ENCODE data around the gene DSG2.
"Not testable (repeated sequence)": the region's sequence is repeated elsewhere in the genome, so short reads cannot be mapped to it uniquely, and the experiment has no call there.

Gene DSG2

GRCh38 chr18:31497836-31498573 lies at the start of gene DSG2:
Gene DSG2, plus strand, starts transcription at chr18:31498177. Its CDS starts 75 bp downstream, at chr18:31498252.
- DNase-seq = no peak

DNA sequence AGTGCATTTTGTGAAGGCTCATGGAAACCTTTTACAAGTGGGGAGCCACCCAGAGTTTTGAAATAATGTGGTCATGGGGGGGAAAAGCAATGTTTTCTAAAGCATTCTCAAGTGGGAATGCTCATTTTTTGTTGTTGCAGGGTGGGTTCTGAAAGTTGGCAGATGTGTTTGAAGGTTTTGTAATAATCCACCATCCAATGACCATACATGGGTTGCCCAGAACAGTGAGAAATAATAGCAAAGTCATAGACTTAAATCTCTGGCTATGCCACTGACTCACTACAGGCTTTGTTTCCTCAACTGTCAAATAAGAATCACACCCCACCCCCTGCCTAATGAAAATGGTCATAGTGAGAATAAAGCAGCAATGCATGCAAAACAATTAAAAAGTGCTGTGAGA lies 47.6 kb upstream of the DSG2 start:
- no peak for DNase-seq

- DNase-seq = no peak
Measured at GRCh38 chr18:31451625-31452024, 46.4 kb upstream of the DSG2 start.

- no peak for DNase-seq
Measured at GRCh38 chr18:31454066-31454708, 43.8 kb upstream of the DSG2 start.

- DNase-seq = no peak
Measured at GRCh38 chr18:31469629-31470028, 28.3 kb upstream of the DSG2 start.

- no peak for DNase-seq
Measured at GRCh38 chr18:31478688-31479087, 19.3 kb upstream of the DSG2 start.

DNA sequence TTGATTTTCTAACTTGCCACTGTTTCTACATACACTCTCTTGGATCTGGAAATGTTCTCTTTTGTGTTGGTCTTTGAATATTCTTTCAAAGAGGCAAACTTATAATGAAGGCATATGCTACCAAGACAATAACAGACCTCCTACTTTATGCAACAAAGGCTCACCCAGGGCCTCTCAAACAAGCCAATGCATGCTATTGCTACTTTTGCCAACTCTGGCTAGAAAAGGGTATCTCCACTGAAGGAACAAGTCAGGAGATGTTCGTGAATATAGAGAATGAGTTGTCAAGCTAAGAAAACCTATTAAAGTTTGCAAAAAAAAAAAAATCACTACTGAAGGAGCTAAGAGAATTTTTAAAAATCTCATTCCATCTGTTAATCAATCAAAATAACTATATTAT lies 15.9 kb upstream of the DSG2 start:
- no peak for DNase-seq

- no peak for DNase-seq
Measured at GRCh38 chr18:31483396-31483795, 14.6 kb upstream of the DSG2 start.

GRCh38 chr18:31484461-31484860 lies 13.5 kb upstream of the DSG2 start:
- DNase-seq = no peak

DNA sequence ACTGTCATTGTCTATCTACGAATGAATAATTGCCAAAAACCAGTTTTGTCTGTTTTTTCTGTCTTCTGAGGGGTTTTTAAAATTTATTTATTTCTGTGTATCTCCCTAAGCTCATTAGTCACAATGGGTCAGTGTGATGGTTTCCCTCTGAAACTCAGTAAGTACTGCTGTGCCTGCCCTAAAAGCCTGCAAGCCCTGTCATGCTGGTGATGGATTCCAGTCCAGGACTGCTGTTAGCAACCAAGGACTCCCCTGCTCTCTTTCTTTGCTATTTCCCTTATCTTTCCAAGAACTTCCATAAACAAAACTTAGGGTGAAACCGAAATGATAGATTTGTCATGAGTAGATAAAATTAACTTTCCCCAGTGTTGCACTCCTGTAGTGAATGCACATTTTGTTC lies 11.8 kb upstream of the DSG2 start:
- DNase-seq = no peak

- no peak for DNase-seq
Measured at GRCh38 chr18:31487246-31488015, 10.5 kb upstream of the DSG2 start.

GRCh38 chr18:31489311-31489710 lies 8.7 kb upstream of the DSG2 start:
- no peak for DNase-seq

- DNase-seq = no peak
Measured at GRCh38 chr18:31490387-31490786, 7.6 kb upstream of the DSG2 start.

DNA sequence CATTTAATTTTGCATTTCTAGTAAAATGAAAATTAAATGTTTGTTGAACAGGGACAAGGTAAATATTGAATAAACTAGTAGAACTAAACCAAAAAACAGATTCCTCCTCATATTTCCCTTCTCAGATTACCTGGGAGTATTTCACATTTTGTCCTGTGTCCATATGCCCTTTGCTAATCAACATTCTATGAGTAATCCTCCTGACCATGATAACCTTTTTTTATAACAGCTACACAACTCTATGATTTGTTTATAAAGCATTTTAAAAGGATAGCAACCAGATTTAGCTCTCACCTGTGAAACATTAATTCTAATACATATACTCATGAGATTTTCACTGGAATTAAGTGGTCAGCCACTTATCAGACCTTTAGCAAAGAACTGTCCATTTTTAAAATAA lies 7.1 kb upstream of the DSG2 start:
- no peak for DNase-seq

- no peak for DNase-seq
Measured at GRCh38 chr18:31491586-31491985, 6.4 kb upstream of the DSG2 start.

GRCh38 chr18:31492671-31493070 lies 5.3 kb upstream of the DSG2 start:
- no peak for DNase-seq

- no peak for DNase-seq
Measured at GRCh38 chr18:31493171-31493570, 4.8 kb upstream of the DSG2 start.

DNA sequence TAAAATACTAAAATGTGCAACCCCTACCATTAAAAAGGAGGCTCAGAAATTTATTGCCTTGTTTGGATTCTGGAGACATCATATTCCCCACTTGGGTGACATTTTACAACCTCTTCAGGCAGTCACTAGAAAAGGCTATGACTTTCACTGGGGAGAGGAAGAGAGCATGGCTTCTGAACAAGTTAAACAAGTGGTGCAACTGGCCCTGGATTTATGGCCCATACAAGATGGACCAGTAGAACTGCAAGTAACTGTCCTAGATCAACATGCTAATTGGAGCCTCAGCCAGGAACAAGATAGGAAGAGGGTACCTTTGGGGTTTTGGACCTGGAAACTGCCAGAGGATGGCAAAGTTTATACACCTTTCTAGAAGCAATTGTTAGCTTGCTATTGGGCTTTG lies 4.0 kb upstream of the DSG2 start:
- no peak for DNase-seq

GRCh38 chr18:31494705-31495244 lies 3.2 kb upstream of the DSG2 start:
- DNase-seq = not testable (repeated sequence)

- DNase-seq = no peak
Measured at GRCh38 chr18:31497404-31497835, 557 bp upstream of the DSG2 start.

DNA sequence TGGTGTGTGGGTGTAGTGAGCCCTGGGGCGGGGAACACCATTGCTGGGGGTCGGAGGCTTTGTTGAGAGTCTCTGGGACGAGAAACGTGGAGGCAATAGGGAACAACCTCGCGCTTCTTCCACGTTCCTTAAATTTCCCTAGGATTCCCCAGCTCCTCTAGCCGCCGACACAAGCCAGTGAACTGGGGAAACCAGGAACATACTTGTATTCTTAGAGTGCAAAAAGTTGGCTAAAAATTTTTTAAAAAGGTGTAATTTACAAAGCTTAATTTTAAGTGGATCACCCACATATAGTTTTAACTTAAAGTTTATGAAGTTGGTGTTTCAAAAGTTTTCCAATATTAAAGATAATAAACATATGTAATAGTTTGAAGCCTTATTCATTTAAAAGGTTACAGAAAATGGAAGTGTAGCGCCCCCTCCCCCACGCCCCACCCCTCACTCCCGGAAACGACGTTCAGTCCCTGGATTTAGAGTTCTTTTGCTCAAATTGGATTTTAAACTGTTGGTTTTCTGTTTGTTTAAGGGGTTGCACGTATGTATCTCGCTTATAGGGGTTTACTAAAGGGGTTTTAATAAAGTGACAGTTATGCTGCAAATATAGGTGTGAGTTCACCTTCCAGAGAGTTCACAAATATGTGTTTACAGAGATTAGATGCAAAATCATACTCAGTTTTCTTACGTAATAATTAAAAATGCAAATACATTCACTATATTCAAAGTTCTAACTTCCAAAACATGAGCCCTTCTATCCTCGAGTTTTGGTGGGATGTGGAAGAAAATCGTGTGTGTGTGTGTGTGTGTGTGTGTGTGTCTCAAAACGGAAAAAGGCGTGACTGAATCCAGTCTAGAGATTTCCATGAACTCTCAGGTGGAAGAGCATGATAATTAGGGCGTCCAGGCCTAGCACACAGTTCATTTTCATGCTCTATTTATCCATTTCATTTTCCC lies 872 bp downstream of the DSG2 start:
- DNase-seq = no peak

DNA sequence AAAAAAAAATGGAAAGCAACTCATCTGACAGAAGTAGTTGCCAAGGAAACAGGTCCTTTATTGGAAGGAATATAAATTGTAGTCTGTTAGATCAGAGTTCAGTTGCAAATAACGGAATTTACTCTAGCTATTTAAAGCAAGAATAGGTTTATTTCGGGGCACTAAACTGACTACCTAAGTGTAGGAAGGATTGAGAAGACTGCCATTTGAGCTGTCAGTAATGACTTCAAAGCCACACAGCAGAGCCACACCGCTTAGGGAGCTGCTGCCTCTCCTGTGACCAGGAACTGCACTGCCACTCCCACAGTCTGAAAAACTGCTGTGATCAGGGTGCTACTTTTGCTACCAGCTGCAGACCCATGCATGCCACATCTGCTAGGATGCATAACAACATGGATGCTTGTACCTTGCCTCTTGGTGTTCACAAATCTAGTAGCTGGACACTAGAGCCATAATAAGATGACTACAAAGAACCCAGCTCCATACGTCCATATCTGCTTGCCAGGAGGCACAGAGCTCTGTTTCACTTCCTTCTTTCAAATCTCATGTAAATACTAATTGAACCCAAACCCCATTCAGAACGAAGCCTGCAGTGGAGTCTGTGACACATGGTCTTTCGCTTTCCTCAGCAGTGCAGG lies 2.2 kb downstream of the DSG2 start:
- DNase-seq = no peak
